BE2C (cell line): Measurements from ENCODE around the gene P2RX1.
A peak's percentile ranks its signal among the peaks of the same experiment; 100 is the strongest.

ENCODE experiments used
- DNase-seq: peaks from one replicate; pipeline ENCODE4 v3.0.0-alpha.2; 2020
- H3K27me3 ChIP-seq: fragments of 250-450 bp; sonication (Bioruptor Pico); 2 replicates; pipeline ENCODE4 v1.5.1; 2020; ENCODE audit warnings: mild to moderate bottlenecking
- H3K36me3 ChIP-seq: fragments of 250-450 bp; sonication (Bioruptor Pico); 2 replicates; pipeline ENCODE4 v1.5.1; 2020; ENCODE audit warnings: mild to moderate bottlenecking
- H3K4me1 ChIP-seq: fragments of 250-450 bp; sonication (Bioruptor Pico); 2 replicates; pipeline ENCODE4 v1.5.1; 2020
- H3K4me3 ChIP-seq: 2 replicates; pipeline ENCODE4 v1.5.1; 2011; ENCODE audit warnings: low read depth, low read length
- H3K9me3 ChIP-seq: fragments of 250-450 bp; sonication (Bioruptor Pico); 2 replicates; pipeline ENCODE4 v1.5.1; 2020
- CTCF ChIP-seq: IDR thresholded peaks from 2 replicates; pipeline ENCODE4 v1.5.1; 2012; ENCODE audit warnings: mild to moderate bottlenecking, low read depth, low read length

The P2RX1 gene

GRCh38 chr17:3890878-3891219 is 25.4 kb downstream of the P2RX1 start:
- peaks cover 20% of the 10 kb centered on the region for H3K4me1 ChIP-seq
- H3K4me3 ChIP-seq = peak overlapping the region; percentile 64
- no peaks in the 10 kb centered on the region for H3K9me3 ChIP-seq
- no peak for DNase-seq
- H3K36me3 ChIP-seq = no peaks in the 10 kb centered on the region
- no peaks in the 10 kb centered on the region for H3K27me3 ChIP-seq
- no peak for TF ChIP-seq CTCF

GRCh38 chr17:3890082-3890877 is 26.0 kb downstream of the P2RX1 start:
- Histone ChIP-seq H3K4me1 (peaks cover 20% of the 10 kb centered on the region), H3K27me3 (no peaks in the 10 kb centered on the region), H3K36me3 (peaks cover 2% of the 10 kb centered on the region), H3K4me3 (peak overlapping the region; percentile 64), H3K9me3 (no peaks in the 10 kb centered on the region)
- no peak for TF ChIP-seq CTCF
- peak; percentile 96 for DNase-seq

DNA sequence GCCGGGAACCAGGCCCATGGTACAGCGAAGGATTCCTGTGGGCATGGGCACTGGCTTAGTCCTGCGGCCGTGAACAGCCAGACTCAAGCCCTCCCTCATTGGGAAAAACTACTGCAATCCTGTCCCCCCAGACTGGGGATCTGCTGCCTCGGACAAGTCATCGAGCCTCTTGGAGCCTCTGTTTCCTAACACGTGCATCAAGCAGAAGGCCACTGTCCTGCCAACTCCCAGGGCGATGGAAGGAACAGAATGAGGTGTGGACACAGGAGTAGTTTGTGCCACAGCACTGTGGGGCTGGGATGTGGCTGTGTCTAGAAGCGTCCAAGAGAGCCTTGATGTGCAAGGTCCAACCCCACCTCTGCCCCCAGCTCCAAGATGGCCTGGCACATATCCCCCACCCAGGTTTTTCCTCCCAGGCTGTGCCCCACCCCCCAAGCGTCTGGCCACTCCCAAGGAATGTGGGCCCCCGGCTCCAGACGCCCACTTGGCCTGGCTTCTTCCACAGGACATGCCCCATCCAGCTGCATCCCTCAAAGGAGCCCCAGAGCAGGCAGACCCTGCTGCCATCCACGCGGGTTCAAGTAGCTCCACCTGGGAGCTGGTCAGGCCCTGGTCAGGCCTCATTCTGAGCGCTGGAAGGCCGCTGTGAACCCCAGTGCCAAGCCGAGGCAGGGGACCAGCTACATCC is 26.8 kb downstream of the P2RX1 start:
- Histone ChIP-seq H3K4me3 (peak overlapping the region; percentile 28), H3K4me1 (peaks cover 20% of the 10 kb centered on the region), H3K9me3 (no peaks in the 10 kb centered on the region), H3K36me3 (peaks cover 10% of the 10 kb centered on the region), H3K27me3 (no peaks in the 10 kb centered on the region)
- no peak for TF ChIP-seq CTCF
- no peak for DNase-seq

DNA sequence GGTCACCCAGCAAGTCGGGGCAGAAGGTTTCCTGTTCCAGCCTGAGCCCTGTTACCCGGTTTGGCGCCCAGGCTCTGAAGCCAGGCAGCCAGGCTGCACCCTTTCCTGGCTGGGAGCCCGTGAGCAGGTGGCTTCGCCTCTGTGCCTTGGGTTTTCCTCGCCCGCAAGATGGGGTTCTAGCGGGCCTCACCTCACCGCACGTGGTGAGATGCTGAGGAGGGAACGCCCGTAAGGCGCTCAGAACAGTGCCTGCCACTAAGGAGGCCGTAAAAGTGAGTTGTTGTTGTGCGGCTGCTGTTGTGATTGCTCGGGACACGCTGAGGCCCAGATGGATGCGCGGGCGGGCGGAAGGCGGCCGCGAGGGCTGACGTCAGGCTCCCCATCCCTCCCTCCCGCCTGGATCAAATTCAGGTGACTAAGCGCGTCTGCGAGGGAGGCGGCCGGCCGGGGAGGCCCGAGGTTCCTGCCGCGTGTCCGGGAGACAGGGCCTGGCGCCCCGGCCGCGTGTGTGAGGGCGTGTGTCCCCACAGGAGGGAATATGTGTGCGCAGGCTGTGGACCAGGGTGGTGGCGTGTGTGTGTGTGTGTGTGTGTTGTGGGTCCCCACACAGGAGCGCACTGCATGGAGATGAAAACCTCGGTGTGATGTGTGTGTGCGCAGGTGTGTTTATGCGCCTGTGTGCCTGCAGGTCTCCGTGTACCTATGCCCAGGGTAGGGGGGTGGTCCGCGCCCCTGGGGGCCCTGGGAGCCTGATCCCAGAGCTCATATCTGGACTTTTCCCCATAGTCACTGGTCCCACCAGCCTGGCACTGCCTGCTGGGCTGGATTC is 27.7 kb downstream of the P2RX1 start:
- peaks cover 20% of the 10 kb centered on the region for H3K4me1 ChIP-seq
- TF ChIP-seq CTCF = no peak
- no peak overlapping the region; the same call in 1 of the 2 replicates for H3K4me3 ChIP-seq
- H3K27me3 ChIP-seq = no peaks in the 10 kb centered on the region
- H3K36me3 ChIP-seq = peaks cover 18% of the 10 kb centered on the region
- peak; percentile 81 for DNase-seq
- no peaks in the 10 kb centered on the region for H3K9me3 ChIP-seq

DNA sequence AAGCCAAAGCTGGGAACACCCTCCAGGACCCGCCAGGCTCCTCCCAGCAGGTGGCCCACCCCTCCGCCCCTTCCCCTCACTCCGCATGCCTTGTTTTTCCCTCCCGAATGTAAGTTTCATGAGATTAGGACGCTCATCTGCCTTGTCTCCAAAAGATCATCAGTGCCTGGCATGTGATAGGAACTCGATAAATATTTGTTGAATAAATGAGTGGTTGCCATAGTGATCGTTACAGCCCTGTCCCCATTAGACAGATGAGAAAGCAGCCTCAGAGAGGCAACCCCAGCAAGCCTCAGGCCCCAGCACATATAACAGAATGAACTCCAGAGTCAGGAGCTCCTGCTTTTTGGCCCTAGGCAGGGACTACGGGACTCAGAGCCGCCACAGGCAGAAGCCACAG is 28.5 kb downstream of the P2RX1 start:
- peaks cover 20% of the 10 kb centered on the region for H3K4me1 ChIP-seq

More for the DNA sequence above, 28.5 kb downstream of the P2RX1 start:
- no peak overlapping the region; the same call in 1 of the 2 replicates for H3K4me3 ChIP-seq
- TF ChIP-seq CTCF = no peak
- H3K36me3 ChIP-seq = peaks cover 23% of the 10 kb centered on the region
- H3K9me3 ChIP-seq = no peaks in the 10 kb centered on the region
- H3K27me3 ChIP-seq = no peaks in the 10 kb centered on the region
- DNase-seq = no peak
